HepG2 (cell line): Measurements from ENCODE around the gene UPB1. TPM values are rescaled to one million over a fixed set of nuclear protein-coding genes. Genes with fewer than 3 reads are reported as not detected.

Experiments used
- ARID2 ChIP-seq: sonication (generic); formaldehyde crosslinking; IDR thresholded peaks from 2 replicates; pipeline ENCODE4 v1.8.1; 2022; ENCODE audit warnings: mild to moderate bottlenecking, missing genetic modification reagents, borderline replicate concordance
- ARNT2 ChIP-seq: sonication (generic); formaldehyde crosslinking; IDR thresholded peaks from 2 replicates; pipeline ENCODE4 v1.8.0; 2022; ENCODE audit warnings: mild to moderate bottlenecking, low read depth, missing genetic modification reagents, moderate library complexity
- ATF1 ChIP-seq: IDR thresholded peaks from 2 replicates; pipeline ENCODE4 v1.6.1; 2016; ENCODE audit warnings: mild to moderate bottlenecking, control low read depth
- CCAR2 ChIP-seq: fragments of 200-400 bp; formaldehyde crosslinking; optimal IDR thresholded peaks from 2 replicates; pipeline ENCODE3; 2018; ENCODE audit warnings: low read depth, mild to moderate bottlenecking, low read length, moderate library complexity
- CREB1 ChIP-seq, 2 experiments: fragments of 450-650 bp in 1 of 2; IDR thresholded peaks; 2 replicates each; pipeline ENCODE4 v1.6.1; 2016 to 2017; ENCODE audit warnings: control low read depth in 1 of 2, mild to moderate bottlenecking in 1 of 2, missing compliant biosample characterization in 1 of 2, missing genetic modification characterization in 1 of 2
- DR1 ChIP-seq: sonication (generic); formaldehyde crosslinking; IDR thresholded peaks from 2 replicates; pipeline ENCODE4 v1.8.0; 2021; ENCODE audit warnings: mild to moderate bottlenecking, missing genetic modification reagents, inconsistent platforms
- JUNB ChIP-seq: sonication (generic); formaldehyde crosslinking; IDR thresholded peaks from 2 replicates; pipeline ENCODE4 v1.8.0; 2022; ENCODE audit warnings: missing genetic modification reagents, mild to moderate bottlenecking, borderline replicate concordance
- TAF1 ChIP-seq: sonication (generic); formaldehyde crosslinking; IDR thresholded peaks from 2 replicates; pipeline ENCODE4 v1.4.0; 2020; ENCODE audit warnings: missing genetic modification reagents
- TRIM24 ChIP-seq: sonication (generic); formaldehyde crosslinking; IDR thresholded peaks from 2 replicates; pipeline ENCODE4 v1.8.0; 2022; ENCODE audit warnings: mild to moderate bottlenecking, missing genetic modification reagents
- USF2 ChIP-seq, 2 experiments: sonication (generic) in 1 of 2; formaldehyde crosslinking in 1 of 2; IDR thresholded peaks; 2 replicates each; pipeline versions ENCODE4 v1.5.1 to v1.6.1; 2011 to 2020; ENCODE audit warnings: borderline replicate concordance in 1 of 2, low read depth in 1 of 2, low read length in 1 of 2, mild to moderate bottlenecking in 1 of 2, missing genetic modification reagents in 1 of 2, moderate library complexity in 1 of 2
- ZFX ChIP-seq: sonication (generic); formaldehyde crosslinking; IDR thresholded peaks from 2 replicates; pipeline ENCODE4 v1.4.0; 2020; ENCODE audit warnings: mild to moderate bottlenecking, low read depth, missing genetic modification reagents, moderate library complexity
- ZNF138 ChIP-seq: sonication (generic); formaldehyde crosslinking; IDR thresholded peaks from 2 replicates; pipeline ENCODE4 v1.5.0; 2020; ENCODE audit warnings: mild to moderate bottlenecking, low read depth, missing genetic modification reagents
- ZNF318 ChIP-seq: sonication (generic); formaldehyde crosslinking; IDR thresholded peaks from 2 replicates; pipeline ENCODE4 v1.4.0; 2020; ENCODE audit warnings: mild to moderate bottlenecking, missing genetic modification reagents
- ZNF552 ChIP-seq: sonication (generic); formaldehyde crosslinking; IDR thresholded peaks from 2 replicates; pipeline ENCODE4 v1.9.0; 2022; ENCODE audit warnings: missing genetic modification reagents, mild to moderate bottlenecking, borderline replicate concordance
- ZNF562 ChIP-seq: sonication (generic); formaldehyde crosslinking; IDR thresholded peaks from 2 replicates; pipeline ENCODE4 v1.8.0; 2022; ENCODE audit warnings: missing genetic modification reagents, borderline replicate concordance
- ZNF567 ChIP-seq: sonication (generic); formaldehyde crosslinking; IDR thresholded peaks from 2 replicates; pipeline ENCODE4 v1.8.1; 2023; ENCODE audit warnings: mild to moderate bottlenecking, missing genetic modification reagents, borderline replicate concordance
- ZNF788 ChIP-seq: sonication (generic); formaldehyde crosslinking; IDR thresholded peaks from 2 replicates; pipeline ENCODE4 v1.5.0; 2020; ENCODE audit warnings: mild to moderate bottlenecking, missing genetic modification reagents, borderline replicate concordance
- polyA plus RNA-seq, 8 experiments: library from polyadenylated mRNA; depleted of rRNA in 3 of 8; stranded (reverse) in 7 of 8; unstranded in 1 of 8; fragments of >200 nt; fragmentation: Illumina TruSeq in 4 of 8; extraction: Trizol in 4 of 8; gene quantifications; 2 replicates each; pipeline versions ENCODE4 v1.2.1 to v1.2.3, GENCODE V29; 2011 to 2016; ENCODE audit warnings: low read depth in 4 of 8, missing spikeins in 1 of 8, mixed read lengths in 1 of 8; ENCODE audit not compliant: insufficient read depth in 1 of 8
- total RNA-seq, 5 experiments: library from RNA; depleted of rRNA; stranded (reverse); fragments of >200 nt; fragmentation: Illumina TruSeq; extraction: Trizol; gene quantifications; 2 replicates each; pipeline ENCODE4 v1.2.3, GENCODE V29; 2016; ENCODE audit warnings: low read depth in 1 of 5

Gene UPB1
- total and polyA plus RNA-seq, 2 of the 13 experiments (the other 11 are each of a cell fraction or from before 2014, with no cell fraction given), result 0.38 to 1.2 TPM

GRCh38 chr22:24514241-24515026 lies 19.3 kb downstream of the UPB1 start (continued):
- TF ChIP-seq ATF1, result no peak
- 0 out of 2 replicates have a peak, but pooled peaks have one; percentile 60 for TF ChIP-seq TRIM24 (CRISPR knock-in tag)
- no peak for TF ChIP-seq ZNF562 (CRISPR knock-in tag)
- no peak for TF ChIP-seq CCAR2
- TF ChIP-seq ZNF318 (CRISPR knock-in tag), result peak; percentile 90; the same call in 1 of the 2 replicates
- peak; percentile 83 for TF ChIP-seq ZFX (CRISPR knock-in tag)
- peak; percentile 51; the same call in 1 of the 2 replicates for TF ChIP-seq DR1 (CRISPR knock-in tag)
- peak; percentile 98 for TF ChIP-seq ZNF788 (CRISPR knock-in tag)
- peak; percentile 47 for TF ChIP-seq TAF1 (CRISPR knock-in tag)
- no peak for TF ChIP-seq CREB1 (IDR thresholded peaks at IDR 0.05)
- TF ChIP-seq CREB1 (CRISPR knock-in tag; IDR thresholded peaks at IDR 0.05), result no peak
- TF ChIP-seq ZNF567 (CRISPR knock-in tag), result 0 out of 2 replicates have a peak, but pooled peaks have one; percentile 32
- peak; percentile 88; the same call in 1 of the 2 replicates for TF ChIP-seq ARID2 (CRISPR knock-in tag)
- TF ChIP-seq USF2 (IDR thresholded peaks at IDR 0.05; ENCODE audit: low read depth, low read length), result no peak
- peak; percentile 49; the same call in 1 of the 2 replicates for TF ChIP-seq USF2 (CRISPR knock-in tag; IDR thresholded peaks at IDR 0.05; ENCODE audit: borderline replicate concordance)
- TF ChIP-seq JUNB (CRISPR knock-in tag), result no peak
- 0 out of 2 replicates have a peak, but pooled peaks have one; percentile 87 for TF ChIP-seq ZNF138
- peak; percentile 96 for TF ChIP-seq ARNT2 (CRISPR knock-in tag)
- peak; percentile 93 for TF ChIP-seq ZNF552 (CRISPR knock-in tag)
